HG03025 (cell line): Measurements from ENCODE around the gene KRTCAP2.
A peak's percentile ranks its signal among the peaks of the same experiment; 100 is the strongest.
"Not testable (repeated sequence)": the region's sequence is repeated elsewhere in the genome, so short reads cannot be mapped to it uniquely, and the experiment has no call there.

Source experiments
- ATAC-seq: cut with Tn5 transposase; IDR thresholded peaks from one replicate; pipeline ENCODE4 v1.9.1; 2021; ENCODE audit warnings: mild to moderate bottlenecking, moderate library complexity; ENCODE audit not compliant: unreplicated experiment, low FRiP score

Gene KRTCAP2

DNA sequence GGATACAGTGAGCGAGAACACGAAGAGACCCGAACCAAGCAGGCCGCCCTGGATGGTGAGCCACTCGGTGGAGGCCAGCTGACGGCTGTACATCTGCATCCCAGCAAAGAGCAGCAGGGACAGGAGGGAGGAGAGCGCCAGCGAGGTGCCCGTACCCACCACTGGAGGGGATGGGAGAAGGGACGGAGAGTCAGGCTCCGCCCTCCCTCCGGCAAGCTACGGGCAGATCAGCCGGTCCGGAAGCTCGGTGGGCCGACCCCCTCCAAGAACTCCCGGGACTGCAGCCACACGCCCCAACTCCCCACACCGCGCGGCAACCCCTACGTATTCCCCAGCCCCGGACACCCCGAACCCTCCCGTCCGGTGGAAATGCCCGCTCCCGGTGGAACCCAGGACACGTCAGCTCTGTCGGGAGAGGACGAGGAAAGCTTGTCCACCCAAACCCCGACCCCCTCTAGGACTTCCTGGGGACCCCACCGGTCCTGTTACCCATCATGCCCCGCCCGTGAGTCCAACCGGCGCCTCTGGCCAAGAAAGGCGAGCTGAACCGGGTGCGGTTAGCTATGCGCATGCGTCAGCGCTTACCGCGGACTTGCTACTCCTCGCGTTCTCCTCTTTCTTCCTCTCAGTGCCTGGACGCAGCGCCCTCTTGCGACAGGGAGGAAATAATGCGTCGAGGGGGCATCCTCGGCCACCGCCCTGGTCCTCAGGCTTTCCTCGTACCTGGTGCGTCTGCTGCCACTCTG lies at the start of gene KRTCAP2:
Gene KRTCAP2, minus strand, starts transcription at position 573 of the 746 bp plus-strand sequence. Its CDS starts 80 bp downstream, at position 493.
- peak; percentile 45 for ATAC-seq

GRCh38 chr1:155220211-155220965 lies 47.3 kb upstream of the KRTCAP2 start:
- ATAC-seq, result not testable (repeated sequence)

DNA sequence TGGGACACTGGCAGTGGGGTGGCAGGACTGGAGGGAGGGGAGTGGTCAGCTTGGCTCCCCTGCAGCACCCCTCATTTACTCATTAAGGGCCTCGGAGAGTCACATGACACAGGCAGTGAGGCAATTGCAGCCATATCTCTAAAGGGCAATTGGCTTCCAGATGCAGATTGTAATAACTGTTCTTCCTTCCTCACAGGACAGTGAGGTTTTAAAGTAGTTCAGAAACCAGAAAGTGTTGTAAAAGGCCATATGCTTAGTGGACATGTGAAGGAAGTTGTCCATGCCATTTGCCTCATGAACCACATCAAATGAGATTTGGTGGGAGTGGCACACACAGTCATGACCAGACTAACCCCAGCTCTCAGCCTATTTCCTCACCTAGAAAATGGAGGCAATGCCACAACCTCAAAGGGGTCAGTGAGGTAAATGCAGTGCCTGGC lies 46.5 kb upstream of the KRTCAP2 start:
- no peak for ATAC-seq

DNA sequence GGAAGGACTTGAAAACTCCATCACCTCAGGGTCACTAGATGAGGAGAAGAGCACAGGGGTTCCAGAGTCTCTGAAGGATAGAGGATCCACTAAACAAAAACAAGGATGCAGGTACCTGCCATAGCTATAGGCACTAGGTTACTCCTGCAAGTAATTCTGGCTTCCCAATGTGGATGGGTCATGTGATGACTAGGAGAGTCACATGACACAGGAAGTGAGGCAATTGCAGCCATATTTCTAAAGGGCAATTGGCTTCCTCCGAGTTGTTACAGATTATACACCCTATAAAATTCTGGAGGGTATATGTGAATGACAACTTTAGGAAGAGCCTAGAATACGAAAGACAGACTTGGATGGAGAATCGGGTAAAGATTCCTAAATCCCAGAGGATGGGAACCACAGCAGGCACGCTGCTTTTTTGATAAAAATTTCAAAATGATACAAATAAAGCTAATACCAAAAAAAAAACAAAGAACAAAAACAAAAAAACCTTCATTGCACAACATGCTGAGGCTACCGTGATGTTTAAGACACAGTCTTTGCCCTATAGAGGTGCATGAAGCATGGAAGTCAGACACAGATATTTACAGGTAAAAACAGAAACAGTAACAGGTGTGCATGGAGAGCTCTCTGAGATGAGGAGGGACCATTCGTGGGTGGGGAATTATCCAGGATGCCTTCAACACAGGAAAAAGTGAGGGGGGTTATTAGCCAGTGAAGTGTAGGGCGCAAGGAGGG lies 45.9 kb upstream of the KRTCAP2 start:
- ATAC-seq, result no peak

- ATAC-seq, result not testable (repeated sequence)
Measured at GRCh38 chr1:155214702-155215101, 41.6 kb upstream of the KRTCAP2 start.

GRCh38 chr1:155212051-155212440 lies 38.9 kb upstream of the KRTCAP2 start:
- ATAC-seq, result not testable (repeated sequence)

DNA sequence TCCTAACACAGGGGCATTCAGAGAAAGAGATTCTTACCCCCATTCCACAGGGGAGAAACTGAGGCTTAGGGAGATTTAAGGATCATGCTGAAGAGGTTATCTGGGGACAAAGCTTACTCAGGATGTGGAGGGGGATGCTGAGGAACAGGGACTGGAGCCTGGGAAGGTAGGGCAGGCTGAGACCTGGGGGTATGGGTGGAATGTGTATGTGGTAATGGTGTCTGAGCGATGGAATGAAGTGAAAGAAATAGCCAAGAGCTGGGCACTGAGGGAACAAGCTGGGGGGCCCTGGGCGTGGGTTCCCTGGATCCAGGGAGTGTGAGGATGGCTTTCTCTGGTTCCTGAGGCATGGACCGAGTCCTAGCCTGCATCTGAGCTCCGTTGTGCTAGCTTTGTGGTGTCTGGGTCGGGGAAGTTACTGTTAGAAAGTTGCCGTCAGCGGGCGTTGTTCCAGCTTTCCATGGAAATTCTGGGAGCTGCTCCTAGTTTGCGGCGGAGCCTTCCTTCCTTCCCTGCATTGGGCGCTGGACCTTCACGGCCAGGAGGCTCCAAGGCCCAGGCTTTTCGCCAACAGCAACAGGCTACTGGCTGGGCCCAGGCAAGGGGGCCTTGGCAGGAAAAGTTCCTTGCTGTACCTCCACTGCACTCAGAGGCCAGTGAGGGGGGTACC lies 38.4 kb upstream of the KRTCAP2 start:
- not testable (repeated sequence) for ATAC-seq

GRCh38 chr1:155210314-155211104 lies 37.4 kb upstream of the KRTCAP2 start:
- no peak for ATAC-seq

GRCh38 chr1:155209312-155209721 lies 36.2 kb upstream of the KRTCAP2 start:
- no peak for ATAC-seq

GRCh38 chr1:155208541-155209311 lies 35.6 kb upstream of the KRTCAP2 start, which contains the start of gene MTX1:
TSS of gene MTX1 (plus strand) at chr1:155208695. CDS start at chr1:155208805, 110 bp downstream.
- peak; percentile 52 for ATAC-seq

DNA sequence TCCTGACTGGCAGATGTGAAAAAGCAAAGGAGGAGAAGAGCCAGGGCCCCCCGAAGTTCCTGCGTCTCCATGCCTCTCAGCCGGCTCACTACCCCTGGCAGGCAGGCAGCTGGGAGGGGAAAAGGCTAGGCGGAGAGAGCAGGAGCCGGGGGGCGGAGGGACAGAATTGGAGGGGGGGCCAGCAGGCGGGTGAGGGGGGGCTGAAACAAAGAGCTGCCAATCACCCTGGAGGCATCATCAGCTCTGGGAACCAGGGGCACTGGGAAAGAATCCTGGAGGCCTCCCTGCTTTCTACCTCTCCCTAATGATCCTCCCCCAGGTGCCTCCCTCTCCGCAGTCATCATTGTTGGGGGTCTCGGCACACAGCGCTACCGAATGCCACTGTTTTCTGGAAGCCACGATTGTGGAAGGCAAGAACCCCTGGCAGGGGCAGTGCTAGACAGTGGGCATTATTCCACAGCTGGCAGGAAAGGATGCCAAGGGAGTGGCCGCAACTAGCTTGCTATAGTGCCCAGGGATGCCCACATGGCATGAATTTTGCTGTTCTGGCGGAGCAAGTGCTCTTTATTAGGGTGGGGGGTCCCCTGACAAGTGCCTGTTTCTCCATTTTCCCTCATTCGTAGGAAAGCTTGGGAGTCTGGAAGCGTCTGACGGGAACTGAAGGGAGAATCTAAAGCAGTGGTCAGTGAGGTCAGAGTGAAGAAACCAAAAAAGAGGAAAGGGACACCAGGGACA lies 34.9 kb upstream of the KRTCAP2 start, which contains the start of gene THBS3:
Gene THBS3, minus strand, starts transcription at position 92 of the 735 bp plus-strand sequence. Its CDS starts 21 bp downstream, at position 71.
- ATAC-seq, result no peak

DNA sequence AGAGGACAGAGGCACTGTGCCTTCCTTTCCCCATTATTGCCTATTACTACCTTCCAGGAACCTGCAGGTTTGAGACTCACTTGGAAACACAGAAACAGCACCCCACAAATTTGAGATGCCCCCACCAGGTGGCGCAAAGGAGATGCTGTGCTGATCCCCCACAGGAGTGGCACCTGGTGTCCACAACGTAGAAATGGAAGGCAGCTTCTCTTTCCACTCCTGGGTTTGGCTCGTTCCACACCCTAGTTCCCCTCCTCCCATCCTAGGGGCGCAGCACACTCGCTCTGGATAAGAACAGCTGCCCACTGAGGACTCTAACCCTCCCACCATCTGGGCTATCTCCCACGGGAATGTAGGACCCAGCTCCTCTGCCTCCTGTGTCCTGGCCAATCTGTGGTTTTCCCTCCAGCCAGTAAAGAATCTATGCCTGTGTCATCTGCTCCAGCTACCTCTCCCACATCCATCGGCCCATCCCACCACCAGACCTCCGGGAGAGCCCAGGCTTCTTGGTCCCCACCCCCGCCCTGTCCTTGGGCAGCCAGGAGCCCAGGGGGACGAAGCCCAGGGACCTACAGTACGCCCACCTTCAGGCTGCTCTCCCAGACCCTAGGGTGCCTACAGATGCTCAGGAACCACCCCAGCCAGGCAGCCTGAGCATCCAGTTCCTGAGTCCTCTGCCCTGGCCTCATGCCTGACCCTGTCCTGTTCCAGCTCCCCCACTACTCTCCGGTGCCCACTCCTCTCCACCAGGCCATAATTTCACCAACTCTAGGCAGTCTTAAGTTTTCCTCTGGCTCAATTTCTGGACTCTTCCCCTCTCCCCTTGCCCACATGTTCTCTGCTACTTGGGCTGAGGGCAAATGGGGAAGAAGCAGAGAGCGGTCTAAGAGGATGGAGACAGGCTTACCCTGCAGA lies 34.0 kb upstream of the KRTCAP2 start:
- ATAC-seq, result no peak

- ATAC-seq, result no peak
Measured at GRCh38 chr1:155205969-155206593, 33.0 kb upstream of the KRTCAP2 start.

- ATAC-seq, result no peak
Measured at GRCh38 chr1:155205035-155205434, 31.9 kb upstream of the KRTCAP2 start.

- no peak for ATAC-seq
Measured at GRCh38 chr1:155202731-155203515, 29.8 kb upstream of the KRTCAP2 start.

DNA sequence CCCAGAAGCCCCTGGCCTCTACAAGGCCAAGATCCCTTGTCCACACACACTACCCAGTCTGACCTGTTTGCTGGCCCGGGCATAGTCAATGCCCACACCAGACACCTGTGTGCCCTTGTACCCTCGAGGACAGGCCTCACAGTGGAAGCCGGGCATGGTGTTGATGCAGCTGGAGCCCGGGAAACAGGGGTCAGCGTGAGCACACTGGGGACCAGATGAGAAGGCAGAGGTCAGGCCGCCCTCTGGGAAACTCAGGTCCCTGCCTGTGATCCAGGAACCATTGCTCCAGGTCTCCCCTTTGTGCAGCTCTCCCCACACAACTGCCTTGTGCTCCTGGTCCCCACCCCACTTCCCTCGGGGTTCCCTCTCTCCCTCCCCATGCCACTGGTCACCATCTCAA lies 29.1 kb upstream of the KRTCAP2 start:
- no peak for ATAC-seq
